Cerebellar nuclear complex (tissue), 1 donor: Measurements from ENCODE around the gene WNT9A.
"Not testable (repeated sequence)": the region's sequence is repeated elsewhere in the genome, so short reads cannot be mapped to it uniquely, and the experiment has no call there.

Experiments
- DNase-seq, 2 experiments: peaks; one replicate each; lab custom pipeline; 2025; lab: John Stamatoyannopoulos, UW

Gene WNT9A

GRCh38 chr1:227947676-227948492 is at the start of gene WNT9A:
Gene WNT9A (minus strand): TSS chr1:227947932. CDS start chr1:227947887, 45 bp downstream.
- no peak for DNase-seq

DNA sequence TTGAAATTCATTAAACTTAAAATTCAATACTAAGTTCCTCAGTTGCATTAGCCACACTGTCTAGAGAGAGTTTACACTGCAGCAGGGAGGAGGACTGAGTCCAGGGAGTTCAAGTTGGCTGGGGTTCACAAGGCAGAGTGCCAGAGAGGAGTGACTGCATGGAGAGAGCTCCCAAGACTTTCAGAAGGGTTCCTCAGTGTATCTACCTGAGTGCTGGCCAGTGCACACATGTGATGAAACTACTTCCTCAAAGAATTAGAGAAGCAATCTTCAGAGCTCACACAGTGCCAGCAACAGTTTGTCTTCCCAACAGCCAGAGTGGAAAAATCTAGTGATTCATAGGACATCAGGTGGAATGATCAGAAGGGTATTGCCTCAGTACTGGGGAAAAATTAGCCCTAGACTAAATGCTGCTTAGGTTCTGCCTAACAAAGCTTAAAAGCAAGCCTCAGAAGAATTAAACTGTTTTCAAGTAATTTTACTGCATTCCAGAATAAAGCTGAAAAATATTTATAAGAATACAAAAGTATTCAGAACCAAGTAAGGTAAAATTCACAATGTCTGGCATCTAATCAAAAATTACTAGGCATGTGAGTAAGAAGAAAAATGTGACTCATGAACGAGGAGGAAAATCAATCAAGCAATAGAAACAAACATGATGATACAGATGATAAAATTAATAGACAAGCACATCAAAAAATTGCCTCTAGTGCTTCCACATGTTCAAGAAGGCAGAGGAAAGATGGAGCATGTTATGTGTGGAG is 48.6 kb upstream of the WNT9A start:
- no peak for DNase-seq

DNA sequence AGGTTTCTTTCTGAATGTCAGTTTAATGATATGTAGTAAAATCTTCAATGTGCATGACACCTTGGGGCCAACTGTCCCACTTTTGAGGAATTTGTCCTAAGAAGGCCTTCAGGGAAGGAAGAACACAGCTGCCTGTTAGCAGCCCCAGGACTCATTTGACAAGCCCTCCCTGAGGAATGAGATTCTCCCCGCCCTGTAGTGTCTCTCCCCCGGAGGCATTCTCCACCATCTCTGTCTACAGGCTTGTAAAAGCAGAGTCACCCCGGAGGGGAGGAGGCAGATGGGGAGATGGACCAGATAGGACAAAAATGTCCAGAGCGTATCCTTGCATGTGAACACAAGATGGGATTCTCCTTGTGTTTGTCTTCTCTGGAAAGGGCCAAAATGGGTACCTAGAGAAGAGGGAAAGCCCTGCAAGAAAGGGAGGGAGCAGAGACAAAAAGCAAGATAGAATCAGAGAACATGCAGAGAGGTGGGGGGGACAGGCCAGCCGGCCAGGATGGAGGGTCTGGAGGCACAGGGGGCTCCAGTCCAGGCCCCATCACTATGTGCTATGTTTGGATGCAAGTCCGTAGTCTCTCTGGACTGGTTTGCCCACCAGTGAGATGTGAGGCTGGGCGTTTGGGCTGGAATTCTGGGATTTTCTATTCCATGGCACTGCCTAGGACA is 47.0 kb upstream of the WNT9A start:
- no peak for DNase-seq

DNA sequence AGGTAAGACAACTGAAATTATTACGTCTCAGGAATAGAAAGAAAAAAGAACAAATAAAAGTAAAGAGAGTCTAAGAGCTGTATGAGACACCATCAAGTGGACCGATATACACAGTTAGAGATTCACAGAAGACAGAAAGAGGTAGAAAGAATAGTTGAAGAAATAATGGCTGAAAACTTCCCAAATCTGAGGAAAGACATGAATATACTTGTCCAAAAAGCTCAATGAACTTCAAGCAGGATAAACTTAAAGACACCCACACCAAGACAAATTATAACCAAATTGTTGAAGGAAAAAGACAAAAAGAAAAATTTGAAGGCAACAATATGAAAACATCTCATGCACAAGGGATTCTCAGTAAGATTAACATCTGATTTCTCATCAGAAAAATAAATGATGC is 39.4 kb upstream of the WNT9A start:
- DNase-seq, result no peak

- DNase-seq, result not testable (repeated sequence)
Observed at GRCh38 chr1:227975583-227976283, 28.0 kb upstream of the WNT9A start.

GRCh38 chr1:227973724-227974288 is 26.1 kb upstream of the WNT9A start:
- not testable (repeated sequence) for DNase-seq

- DNase-seq, result not testable (repeated sequence)
Observed at GRCh38 chr1:227972843-227973374, 25.2 kb upstream of the WNT9A start.

- not testable (repeated sequence) for DNase-seq
Observed at GRCh38 chr1:227972283-227972679, 24.5 kb upstream of the WNT9A start.

- not testable (repeated sequence) for DNase-seq
Observed at GRCh38 chr1:227971643-227972282, 24.0 kb upstream of the WNT9A start.

DNA sequence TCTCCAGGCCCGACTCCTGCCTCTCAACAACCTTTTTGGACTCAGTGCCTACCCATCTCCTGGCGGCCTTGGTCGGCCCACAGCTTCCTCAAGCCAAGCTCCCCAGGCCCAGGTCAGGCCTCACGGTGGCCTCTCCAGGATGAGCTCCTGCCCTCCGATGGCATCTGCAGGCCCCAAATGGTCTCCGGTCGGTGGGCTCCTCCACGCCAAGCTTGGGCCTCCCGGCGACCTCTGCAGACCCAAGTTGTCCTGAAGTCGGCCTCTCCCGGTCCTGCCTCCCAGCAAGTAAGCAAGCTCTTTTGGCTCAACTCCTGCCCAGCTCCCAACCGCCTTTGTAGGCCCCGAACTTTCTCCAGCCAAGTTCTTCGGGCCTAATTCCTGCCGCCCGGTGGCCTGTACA is 23.5 kb upstream of the WNT9A start:
- not testable (repeated sequence) for DNase-seq

GRCh38 chr1:227970076-227970995 is 22.6 kb upstream of the WNT9A start:
- not testable (repeated sequence) for DNase-seq

DNA sequence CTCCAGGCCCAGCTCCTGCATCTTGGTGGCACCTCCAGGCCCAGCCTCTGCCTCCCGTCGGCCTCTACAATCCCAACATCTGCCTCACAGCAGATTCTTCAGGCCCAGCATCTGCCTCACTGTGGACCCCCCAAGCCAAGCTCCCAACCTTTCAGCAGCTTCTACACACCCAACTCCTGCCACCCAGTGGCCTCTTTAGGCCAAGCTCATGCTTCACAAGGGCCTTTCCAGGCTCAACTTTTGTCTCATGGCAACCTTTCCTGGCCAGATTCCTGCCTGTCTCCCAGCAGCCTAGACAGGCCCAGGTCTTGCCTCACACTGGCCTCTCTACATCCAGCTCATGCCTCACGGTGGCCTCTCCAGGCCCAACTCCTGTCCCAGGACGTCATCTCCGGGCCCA is 20.1 kb upstream of the WNT9A start:
- DNase-seq, result not testable (repeated sequence)

GRCh38 chr1:227966733-227967132 is 19.0 kb upstream of the WNT9A start:
- not testable (repeated sequence) for DNase-seq

- no peak for DNase-seq
Observed at GRCh38 chr1:227961651-227962466, 14.1 kb upstream of the WNT9A start.

DNA sequence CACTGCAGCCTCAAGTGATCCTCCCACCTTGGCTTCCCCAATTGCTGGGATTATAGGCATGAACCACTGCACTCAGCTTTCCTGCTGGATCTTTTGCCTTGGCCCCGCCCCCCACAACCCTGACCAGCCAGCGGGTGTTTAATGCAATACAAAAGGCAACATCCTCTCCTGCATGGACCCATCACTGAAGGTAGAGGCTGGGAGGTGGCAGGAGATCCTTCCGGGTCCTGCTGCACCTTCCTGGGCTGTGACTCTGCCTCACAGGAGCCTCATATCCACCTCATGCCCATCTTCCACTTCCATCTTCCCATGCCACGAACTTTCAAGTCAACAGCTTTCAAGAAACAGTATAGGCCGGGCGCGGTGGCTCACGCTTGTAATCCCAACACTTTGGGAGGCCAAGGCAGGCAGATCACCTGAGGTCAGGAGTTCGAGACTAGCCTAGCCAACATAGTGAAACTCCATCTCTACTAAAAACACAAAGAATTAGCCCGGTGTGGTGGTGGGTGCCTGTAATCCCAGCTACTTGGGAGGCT is 11.7 kb upstream of the WNT9A start:
- DNase-seq, result no peak

- no peak for DNase-seq
Observed at GRCh38 chr1:227958617-227959324, 11.0 kb upstream of the WNT9A start.

DNA sequence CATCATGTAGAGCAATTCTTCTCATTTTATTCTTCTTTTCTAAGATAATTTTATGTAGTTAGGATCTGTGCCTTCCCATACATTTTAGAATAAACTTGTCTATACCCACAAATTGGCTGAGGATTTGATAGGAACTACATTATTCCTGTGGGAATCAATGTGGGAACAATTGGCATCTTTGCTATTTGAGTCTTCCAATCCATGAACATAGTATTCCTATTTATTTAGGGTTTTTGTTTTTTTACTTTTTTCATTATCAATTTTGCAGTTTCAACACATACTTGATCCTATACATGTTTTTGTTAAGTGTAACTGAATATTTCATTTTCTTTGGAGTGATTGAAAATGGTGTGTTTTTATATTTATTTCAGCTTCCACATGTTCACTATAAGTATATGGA is 8.1 kb upstream of the WNT9A start:
- no peak for DNase-seq
